Measurements from ENCODE around the gene EIF4G2.
"Not testable (repeated sequence)": the region's sequence is repeated elsewhere in the genome, so short reads cannot be mapped to it uniquely, and the experiment has no call there.

EIF4G2 gene

DNA sequence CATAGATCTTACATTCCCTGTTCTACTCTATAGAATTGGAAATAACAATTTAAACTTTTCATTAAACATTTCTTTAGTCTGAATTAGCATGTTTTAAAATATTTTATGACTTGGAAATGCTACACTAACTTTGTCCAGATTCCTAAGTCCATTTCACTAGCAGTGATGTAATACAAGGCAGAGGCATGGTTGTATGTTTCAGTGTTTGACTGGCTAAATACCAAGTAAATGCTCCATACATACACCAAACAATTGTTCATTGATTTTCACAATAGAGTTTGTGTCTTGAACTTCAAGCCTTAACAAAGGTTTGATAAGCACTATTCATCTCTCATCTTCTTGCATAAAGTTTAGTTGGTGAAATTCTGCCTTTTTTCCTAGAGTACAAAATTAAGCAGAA is 35.6 kb upstream of the EIF4G2 start:
- no peak for TF ChIP-seq CTCF (IDR thresholded peaks at IDR 0.05)
- Histone ChIP-seq H3K36me3 (ENCODE audit: control insufficient read depth, insufficient read depth, low read length) (no peaks in the 10 kb centered on the region), H3K4me3 (ENCODE audit: low read depth, low read length) (no peak overlapping the region), H2AFZ (no peak overlapping the region), H3K27ac (no peak overlapping the region), H3K4me2 (ENCODE audit: low read length) (no peak overlapping the region), H3K79me2 (no peaks in the 10 kb centered on the region), H3K4me1 (no peaks in the 10 kb centered on the region), H3K27me3 (ENCODE audit: control insufficient read depth, insufficient read depth, low read length) (no peaks in the 10 kb centered on the region), H3K9ac (no peak overlapping the region), H3K9me3 (ENCODE audit: control insufficient read depth, low read length) (no peaks in the 10 kb centered on the region)

DNA sequence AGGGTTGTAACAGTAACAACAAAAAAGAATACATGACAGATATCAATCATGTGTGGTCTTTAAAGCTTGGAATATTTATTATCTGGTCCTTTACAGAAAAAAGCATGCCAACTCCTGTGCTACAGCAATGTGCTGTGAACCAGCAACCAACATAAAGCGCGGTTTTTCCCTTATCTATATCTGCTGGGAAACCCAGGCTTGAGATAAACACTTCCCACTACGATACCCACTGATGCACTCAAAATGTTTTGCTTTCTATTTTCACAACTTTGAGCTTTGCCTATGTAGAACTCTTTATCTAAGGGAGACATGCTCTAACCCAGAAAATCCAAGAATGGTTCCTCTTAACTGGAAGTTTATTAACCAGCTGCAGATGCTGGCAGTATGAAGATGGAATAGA is 30.2 kb upstream of the EIF4G2 start:
- no peaks in the 10 kb centered on the region for H3K9me3 ChIP-seq (ENCODE audit: control insufficient read depth, low read length)
- H3K27me3 ChIP-seq (ENCODE audit: control insufficient read depth, insufficient read depth, low read length), result no peaks in the 10 kb centered on the region
- H3K4me1 ChIP-seq, result no peaks in the 10 kb centered on the region
- H3K79me2 ChIP-seq, result no peaks in the 10 kb centered on the region
- TF ChIP-seq CTCF (IDR thresholded peaks at IDR 0.05), result no peak
- no peaks in the 10 kb centered on the region for H3K36me3 ChIP-seq (ENCODE audit: control insufficient read depth, insufficient read depth, low read length)
- H3K4me2 ChIP-seq (ENCODE audit: low read length), result no peak overlapping the region
- no peak overlapping the region for H2AFZ ChIP-seq
- no peak overlapping the region for H3K27ac ChIP-seq
- H3K9ac ChIP-seq, result no peak overlapping the region
- no peak overlapping the region for H3K4me3 ChIP-seq (ENCODE audit: low read depth, low read length)

- Histone ChIP-seq H3K27ac (no peak overlapping the region), H3K36me3 (ENCODE audit: control insufficient read depth, insufficient read depth, low read length) (no peaks in the 10 kb centered on the region), H3K4me1 (no peaks in the 10 kb centered on the region), H3K9ac (no peak overlapping the region), H3K4me2 (ENCODE audit: low read length) (no peak overlapping the region), H3K9me3 (ENCODE audit: control insufficient read depth, low read length) (no peaks in the 10 kb centered on the region), H2AFZ (no peak overlapping the region), H3K79me2 (no peaks in the 10 kb centered on the region), H3K27me3 (ENCODE audit: control insufficient read depth, insufficient read depth, low read length) (no peaks in the 10 kb centered on the region), H3K4me3 (ENCODE audit: low read depth, low read length) (no peak overlapping the region)
- TF ChIP-seq CTCF (IDR thresholded peaks at IDR 0.05), result no peak
These were observed 29.4 kb upstream of the EIF4G2 start for GRCh38 chr11:10838083-10838482.

DNA sequence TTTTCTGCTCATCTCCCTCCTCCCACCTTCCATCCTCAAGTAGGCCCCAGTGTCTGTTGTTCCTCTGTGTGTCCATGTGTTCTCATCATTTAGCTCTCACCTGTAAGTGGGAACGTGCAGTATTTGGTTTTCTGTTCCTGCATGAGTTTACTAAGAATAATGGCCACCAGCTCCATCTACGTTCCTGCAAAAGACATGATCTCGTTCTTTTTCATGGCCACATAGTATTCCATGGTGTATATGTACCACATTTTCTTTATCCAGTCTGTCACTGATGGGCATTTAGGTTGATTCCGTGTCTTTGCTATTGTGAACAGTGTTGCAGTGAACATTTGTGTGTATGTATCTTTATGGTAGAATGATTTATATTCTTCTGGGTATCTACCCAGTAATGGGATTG is 28.2 kb upstream of the EIF4G2 start:
- not testable (repeated sequence) for H3K36me3 ChIP-seq (ENCODE audit: control insufficient read depth, insufficient read depth, low read length); H3K9ac ChIP-seq; H3K4me2 ChIP-seq (ENCODE audit: low read length); H3K4me3 ChIP-seq (ENCODE audit: low read depth, low read length); H2AFZ ChIP-seq; H3K27ac ChIP-seq; H3K9me3 ChIP-seq (ENCODE audit: control insufficient read depth, low read length); H3K4me1 ChIP-seq; H3K79me2 ChIP-seq; H3K27me3 ChIP-seq (ENCODE audit: control insufficient read depth, insufficient read depth, low read length)

GRCh38 chr11:10829139-10829538 is 20.4 kb upstream of the EIF4G2 start:
- TF ChIP-seq CTCF (IDR thresholded peaks at IDR 0.05), result no peak
- H3K4me1 ChIP-seq, result no peaks in the 10 kb centered on the region
- H3K27me3 ChIP-seq (ENCODE audit: control insufficient read depth, insufficient read depth, low read length), result no peaks in the 10 kb centered on the region
- H3K79me2 ChIP-seq, result no peaks in the 10 kb centered on the region
- no peak overlapping the region for H3K4me2 ChIP-seq (ENCODE audit: low read length)
- no peaks in the 10 kb centered on the region for H3K9me3 ChIP-seq (ENCODE audit: control insufficient read depth, low read length)
- H3K4me3 ChIP-seq (ENCODE audit: low read depth, low read length), result no peak overlapping the region
- H3K36me3 ChIP-seq (ENCODE audit: control insufficient read depth, insufficient read depth, low read length), result no peaks in the 10 kb centered on the region
- no peak overlapping the region for H3K27ac ChIP-seq
- H2AFZ ChIP-seq, result no peak overlapping the region
- H3K9ac ChIP-seq, result no peak overlapping the region
